GM12878 (cell line): Measurements from ENCODE around the gene KRT71. TPM values are rescaled to one million over a fixed set of nuclear protein-coding genes. Genes with fewer than 3 reads are reported as not detected.

Source experiments
- ATAC-seq: fragments of 200-7000 bp; cut with Tn5 transposase; 3 replicates; pipeline ENCODE4 v1.9.1; 2020; ENCODE audit warnings: mild to moderate bottlenecking, moderate library complexity
- BruUV-seq: library from RNA; stranded (reverse); fragments of 400-500 nt; replicated peaks from 2 replicates; lab custom pipeline; 2021; lab: Mats Ljungman, UMichigan
- CTCF ChIA-PET: fragments of 300-600 bp; sonication (Branson Sonifier 250); formaldehyde crosslinking; extraction: SDS; loops from one replicate; lab custom pipeline; 2021; ENCODE audit warnings: inconsistent platforms; lab: Yijun Ruan, JAX
- POLR2A ChIA-PET: fragments of 350-600 bp; formaldehyde crosslinking; extraction: SDS; loops from one replicate; lab custom pipeline; 2021; ENCODE audit warnings: inconsistent platforms; lab: Charles Lee
- RAD21 ChIA-PET: fragments of 300-600 bp; sonication (Branson Sonifier 250); formaldehyde crosslinking; loops from one replicate; lab custom pipeline; 2023; ENCODE audit warnings: antibody characterized with exemption; ENCODE audit not compliant: unreplicated experiment; lab: Charles Lee
- SMC1A ChIA-PET: fragments of 300-600 bp; sonication (Branson Sonifier 250); formaldehyde crosslinking; loops from one replicate; lab custom pipeline; 2023; ENCODE audit not compliant: unreplicated experiment, uncharacterized antibody; lab: Charles Lee
- DNase-seq: peaks from one replicate; pipeline ENCODE4 v3.0.0-alpha.2; 2011; ENCODE audit warnings: low read depth, low spot score
- FAIRE-seq: peaks from 3 replicates; lab custom pipeline; 2011; peaks lifted over from hg19 to GRCh38; lab: Jason Lieb, UNC
- H2AFZ ChIP-seq: 2 replicates; pipeline ENCODE4 v1.6.0; 2011; ENCODE audit warnings: low read depth, low read length, control low read depth; ENCODE audit not compliant: control insufficient read depth
- H3K27ac ChIP-seq: 2 replicates; pipeline ENCODE4 v1.5.1; 2011; ENCODE audit warnings: control low read depth; ENCODE audit not compliant: control insufficient read depth, insufficient read depth
- H3K27me3 ChIP-seq, 2 experiments: replicated peaks in 1 of 2; 2 replicates each; pipeline versions ENCODE4 v1.6.0 to v1.6.1; 2011; ENCODE audit warnings: low read length in 1 of 2; ENCODE audit not compliant: control insufficient read depth in 2 of 2, insufficient read depth in 2 of 2
- H3K36me3 ChIP-seq, 2 experiments: 2 replicates each; pipeline ENCODE4 v1.5.1; 2011; ENCODE audit warnings: low read length in 1 of 2; ENCODE audit not compliant: control insufficient read depth in 2 of 2, insufficient read depth in 2 of 2
- H3K4me1 ChIP-seq: 2 replicates; pipeline ENCODE4 v1.6.1; 2011; ENCODE audit warnings: mild to moderate bottlenecking, low read length, moderate library complexity, mixed read lengths; ENCODE audit not compliant: control insufficient read depth, insufficient read depth
- H3K4me2 ChIP-seq: 2 replicates; pipeline ENCODE4 v1.6.0; 2011; ENCODE audit warnings: control low read depth; ENCODE audit not compliant: control insufficient read depth, insufficient read depth
- H3K4me3 ChIP-seq: fragments of 200-600 bp; sonication (generic); 2 replicates; pipeline ENCODE4 v1.5.1; 2016
- H3K79me2 ChIP-seq: 2 replicates; pipeline ENCODE4 v1.6.0; 2011; ENCODE audit warnings: low read length; ENCODE audit not compliant: control insufficient read depth, insufficient read depth
- H3K9ac ChIP-seq: 2 replicates; pipeline ENCODE4 v1.8.0; 2011; ENCODE audit warnings: low read length, control low read depth, mixed read lengths; ENCODE audit not compliant: control insufficient read depth, insufficient read depth
- H3K9me3 ChIP-seq: replicated peaks from 3 replicates; pipeline ENCODE4 v1.5.1; 2011; ENCODE audit warnings: mild to moderate bottlenecking, low read length; ENCODE audit not compliant: control insufficient read depth, insufficient read depth
- H4K20me1 ChIP-seq: 2 replicates; pipeline ENCODE4 v1.6.0; 2011; ENCODE audit not compliant: control insufficient read depth, insufficient read depth
- BRCA1 ChIP-seq: IDR thresholded peaks from 2 replicates; pipeline ENCODE4 v1.6.1; 2011; ENCODE audit warnings: low read depth, low read length, improper control_type of control experiment
- E2F8 ChIP-seq: fragments of 450-650 bp; IDR thresholded peaks from 2 replicates; pipeline ENCODE4 v1.6.1; 2018; ENCODE audit warnings: mild to moderate bottlenecking, low read depth, moderate library complexity; ENCODE audit not compliant: partially characterized antibody
- MEF2B ChIP-seq: fragments of 450-650 bp; IDR thresholded peaks from 2 replicates; pipeline ENCODE4 v1.6.1; 2018; ENCODE audit warnings: mild to moderate bottlenecking, moderate library complexity; ENCODE audit not compliant: partially characterized antibody, poor library complexity, severe bottlenecking
- TBL1XR1 ChIP-seq: IDR thresholded peaks from 2 replicates; pipeline ENCODE4 v1.6.1; 2012; ENCODE audit warnings: low read depth, low read length, improper control_type of control experiment
- TCF12 ChIP-seq: IDR thresholded peaks from 2 replicates; pipeline ENCODE4 v1.6.1; 2011; ENCODE audit warnings: low read depth, mild to moderate bottlenecking, low read length
- WGBS: methylation state at CpG from one replicate; pipeline ENCODE4 v1.1.6; 2016; ENCODE audit warnings: low lambda C conversion rate; ENCODE audit not compliant: insufficient replicate concordance, insufficient coverage; ENCODE audit errors: missing lambda C conversion rate; 5-methylcytosine and 5-hydroxymethylcytosine counted together
- in situ Hi-C: fragments of 300-500 bp; cut with MboI; formaldehyde crosslinking; loops from 9 replicates; pipeline ENCODE4 v1.14.3; 2018; ENCODE audit warnings: mixed read lengths
- intact Hi-C: fragments of 100-400 bp; cut with micrococcal nuclease; formaldehyde crosslinking; loops from one replicate; pipeline ENCODE4 v1.14.2; 2022; ENCODE audit not compliant: unreplicated experiment
- polyA plus RNA-seq, 11 experiments: library from polyadenylated mRNA; depleted of rRNA in 4 of 11; unstranded in 6 of 11; stranded (reverse) in 5 of 11; fragments of >200 nt; fragmentation: Nextera tagmentation in 4 of 11; fragmentation: Illumina TruSeq in 1 of 11; extraction: Ambion mirVana in 4 of 11; extraction: Trizol in 1 of 11; gene quantifications; 1 replicate in 1 of 11; 2 replicates in 10 of 11; pipeline versions ENCODE4 v1.2.1 to v1.2.3, GENCODE V29; 2011 to 2016; ENCODE audit warnings: inconsistent platforms in 2 of 11, missing spikeins in 2 of 11, low read depth in 1 of 11
- total RNA-seq, 4 experiments: library from RNA; depleted of rRNA in 3 of 4; stranded (reverse); fragments of >200 nt in 3 of 4; fragmentation: Illumina TruSeq in 1 of 4; extraction: Trizol in 1 of 4; gene quantifications; 2 replicates each; pipeline versions ENCODE4 v1.2.1 to v1.2.3, GENCODE V29; 2013 to 2021

The KRT71 gene
- total and polyA plus RNA-seq, 10 of the 15 experiments (the other 5 are each of a cell fraction or from before 2014, with no cell fraction given): not detected

- ATAC-seq (no peak; the same call in 2 of the 3 replicates), DNase-seq (no peak), FAIRE-seq (no peak)
- H3K4me1 ChIP-seq: no peaks in the 10 kb centered on the region
- no peaks in the 10 kb centered on the region for H3K79me2 ChIP-seq
- peaks cover 8 to 15% of the 10 kb centered on the region in 2 experiments for H3K27me3 ChIP-seq
- 8% methylated on average over 9 of the region's 9 CpGs for WGBS
- peaks cover 4% of the 10 kb centered on the region; the same call in 1 of the 2 replicates for H4K20me1 ChIP-seq
- ChIA-PET SMC1A (no interaction called here), RAD21 (interaction anchor here (0.6 kb wide), 1 partner anchor 373 kb away, joined by 3 read pairs; the partner anchor contains the start of gene KRT18), POLR2A (no interaction called here), CTCF (interaction anchor here (1.2 kb wide), 1 partner anchor 9 kb away, joined by 3 read pairs; no protein-coding TSS in a partner anchor)
- TF ChIP-seq E2F8 (no peak), TCF12 (no peak), MEF2B (peak; percentile 39), TBL1XR1 (no peak)
- no peaks in the 10 kb centered on the region for H3K9me3 ChIP-seq
- no peak overlapping the region for H2AFZ ChIP-seq
- no peak overlapping the region for H3K9ac ChIP-seq
- H3K27ac ChIP-seq: no peak overlapping the region
- H3K4me3 ChIP-seq: no peak overlapping the region
- no TSS peak for BruUV-seq
- no peak overlapping the region for H3K4me2 ChIP-seq
- intact Hi-C loops (no loop called here), in situ Hi-C loops (no loop called here)
- no peaks in the 10 kb centered on the region for H3K36me3 ChIP-seq
Measured at GRCh38 chr12:52575256-52575655, 22.3 kb upstream of the KRT71 start.

- ATAC-seq (no peak), FAIRE-seq (no peak), DNase-seq (no peak)
- POLR2A ChIA-PET: no interaction called here
- SMC1A ChIA-PET: no interaction called here
- TF ChIP-seq BRCA1: no peak
- 44% methylated on average over 3 of the region's 3 CpGs for WGBS
- Histone ChIP-seq H3K4me3 (no peak within 1 kb of the TSS), H3K27ac (no peak within 1 kb of the TSS), H3K36me3 (no peaks in the 10 kb centered on the region), H3K9ac (no peak within 1 kb of the TSS), H3K4me2 (no peak within 1 kb of the TSS), H3K4me1 (no peaks in the 10 kb centered on the region), H3K27me3 (peaks cover 6 to 15% of the 10 kb centered on the region in 2 experiments), H3K9me3 (no peaks in the 10 kb centered on the region), H4K20me1 (peaks cover 6% of the 10 kb centered on the region; the same call in 1 of the 2 replicates), H3K79me2 (no peaks in the 10 kb centered on the region), H2AFZ (no peak within 1 kb of the TSS)
- in situ Hi-C loops (no loop called here), intact Hi-C loops (no loop called here)
- no TSS peak for BruUV-seq
- RAD21 ChIA-PET: no interaction called here
- CTCF ChIA-PET: no interaction called here
Measured at GRCh38 chr12:52573743-52574142, 20.8 kb upstream of the KRT71 start, which contains the start of gene KRT74. Gene KRT74, minus strand, starts transcription at chr12:52573843. Its CDS starts 66 bp downstream, at chr12:52573777.
